Sigmoid colon (tissue), 4 donors: ENCODE data around the gene CAPN12.

Experiments used
- CTCF ChIP-seq, 4 experiments: fragments of 450-650 bp in 3 of 4; fragments of 200-600 bp in 1 of 4; IDR thresholded peaks; one replicate each; pipeline ENCODE4 v1.5.1; 2016 to 2019; ENCODE audit warnings: antibody characterized with exemption in 4 of 4, mild to moderate bottlenecking in 3 of 4, moderate library complexity in 2 of 4
- EP300 ChIP-seq, 4 donors: sonication (generic); formaldehyde crosslinking; IDR thresholded peaks; one replicate each; pipeline ENCODE4 v1.6.1; 2017; ENCODE audit warnings: antibody characterized with exemption in 4 of 4
- POLR2A ChIP-seq, 2 donors: fragments of 450-650 bp; IDR thresholded peaks; one replicate each; pipeline ENCODE4 v1.6.1; 2016; ENCODE audit warnings: antibody characterized with exemption in 2 of 2, mild to moderate bottlenecking in 2 of 2, moderate library complexity in 2 of 2
- POLR2AphosphoS5 ChIP-seq, 4 donors: sonication (generic); formaldehyde crosslinking; IDR thresholded peaks; one replicate each; pipeline ENCODE4 v1.6.1; 2017; ENCODE audit warnings: antibody characterized with exemption in 4 of 4

- TF ChIP-seq CTCF (IDR thresholded peaks at IDR 0.05): no peak
- TF ChIP-seq POLR2A (IDR thresholded peaks at IDR 0.05): no peak
- no peak for TF ChIP-seq POLR2AphosphoS5 (IDR thresholded peaks at IDR 0.05)
- TF ChIP-seq EP300 (IDR thresholded peaks at IDR 0.05): no peak
Observed at GRCh38 chr19:38725469-38726283, 18.6 kb downstream of the CAPN12 start.
